PC-9 (cell line): ENCODE data around the gene DPYSL5. TPM values are rescaled to one million over a fixed set of nuclear protein-coding genes. Genes with fewer than 3 reads are reported as not detected.

Source experiments
- BruUV-seq: library from RNA; stranded (reverse); fragments of 400-500 nt; replicated peaks from 2 replicates; lab custom pipeline; 2021; lab: Mats Ljungman, UMichigan
- CTCF ChIA-PET: fragments of 300-600 bp; sonication (Branson Sonifier 250); formaldehyde crosslinking; loops from one replicate; lab custom pipeline; 2022; ENCODE audit warnings: antibody characterized with exemption; lab: Charles Lee
- POLR2A ChIA-PET: fragments of 300-600 bp; sonication (Branson Sonifier 250); formaldehyde crosslinking; loops from one replicate; lab custom pipeline; 2022; ENCODE audit warnings: antibody characterized with exemption; ENCODE audit not compliant: unreplicated experiment; lab: Charles Lee
- DNase-seq, 2 experiments: peaks; one replicate each; pipeline versions ENCODE4 v3.0.0 to v3.0.0-alpha.2; 2015 to 2022; ENCODE audit warnings: mixed read lengths in 1 of 2
- H2AFZ ChIP-seq: fragments of 200-600 bp; sonication (generic); 2 replicates; pipeline ENCODE4 v1.8.1; 2017; ENCODE audit warnings: antibody characterized with exemption
- H3F3A ChIP-seq: fragments of 200-600 bp; sonication (generic); 2 replicates; pipeline ENCODE4 v1.8.1; 2017; ENCODE audit warnings: antibody characterized with exemption, mild to moderate bottlenecking, low read depth; ENCODE audit not compliant: insufficient read depth
- H3K27ac ChIP-seq: fragments of 200-600 bp; sonication (generic); 2 replicates; pipeline ENCODE4 v1.6.1; 2016; ENCODE audit warnings: mixed run types
- H3K27me3 ChIP-seq: fragments of 200-600 bp; sonication (generic); 2 replicates; pipeline ENCODE4 v1.6.1; 2016; ENCODE audit warnings: low read depth, mixed run types; ENCODE audit not compliant: insufficient read depth
- H3K36me3 ChIP-seq: fragments of 200-600 bp; sonication (generic); 2 replicates; pipeline ENCODE4 v1.6.1; 2016; ENCODE audit warnings: low read depth, mixed run types
- H3K4me1 ChIP-seq: fragments of 200-600 bp; sonication (generic); replicated peaks from 2 replicates; pipeline ENCODE4 v1.6.1; 2016; ENCODE audit warnings: mixed run types; ENCODE audit not compliant: insufficient read depth
- H3K4me2 ChIP-seq: fragments of 200-600 bp; sonication (generic); 2 replicates; pipeline ENCODE4 v1.6.1; 2017; ENCODE audit warnings: mixed run types
- H3K4me3 ChIP-seq: fragments of 200-600 bp; sonication (generic); 2 replicates; pipeline ENCODE4 v1.6.1; 2016; ENCODE audit warnings: mixed run types
- H3K79me2 ChIP-seq: fragments of 200-600 bp; sonication (generic); 2 replicates; pipeline ENCODE4 v1.6.1; 2017; ENCODE audit warnings: low read depth, mixed run types
- H3K9me2 ChIP-seq: fragments of 200-600 bp; sonication (generic); 2 replicates; pipeline ENCODE4 v1.8.1; 2017; ENCODE audit warnings: mild to moderate bottlenecking; ENCODE audit not compliant: insufficient read depth
- H3K9me3 ChIP-seq: fragments of 200-600 bp; sonication (generic); 2 replicates; pipeline ENCODE4 v1.8.1; 2016; ENCODE audit warnings: low read depth; ENCODE audit not compliant: insufficient read depth
- H4K20me1 ChIP-seq: fragments of 200-600 bp; sonication (generic); 2 replicates; pipeline ENCODE4 v1.8.1; 2017; ENCODE audit not compliant: insufficient read depth
- CTCF ChIP-seq: fragments of 200-600 bp; sonication (generic); conservative IDR thresholded peaks from 2 replicates; pipeline ENCODE4 v1.6.1; 2017; ENCODE audit warnings: mixed run types, antibody characterized with exemption, mild to moderate bottlenecking, moderate library complexity
- EZH2 ChIP-seq: fragments of 200-600 bp; sonication (generic); IDR thresholded peaks from 2 replicates; pipeline ENCODE4 v1.8.0; 2017; ENCODE audit warnings: antibody characterized with exemption, low read depth
- intact Hi-C: fragments of 100-400 bp; cut with micrococcal nuclease; formaldehyde crosslinking; loops from one replicate; pipeline ENCODE4 v1.10.0; 2022; ENCODE audit not compliant: unreplicated experiment
- total RNA-seq: library from RNA; stranded (reverse); gene quantifications from 2 replicates; pipeline ENCODE4 v1.2.3, GENCODE V29; 2021

Gene DPYSL5
- total RNA-seq, 1 experiment from 2014 or later: not detected

GRCh38 chr2:26838121-26838906 is 9.6 kb upstream of the DPYSL5 start:
- no peaks in the 10 kb centered on the region for H3K36me3 ChIP-seq
- no peaks in the 10 kb centered on the region for H3K9me3 ChIP-seq
- CTCF ChIA-PET: no interaction called here
- peak in 1 of 2 experiments; percentile 44 for DNase-seq
- TF ChIP-seq CTCF (no peak), EZH2 (no peak)
- intact Hi-C loops: no loop called here
- peaks cover 46% of the 10 kb centered on the region; the same call in 1 of the 2 replicates for H3K27me3 ChIP-seq
- BruUV-seq: no TSS peak
- no peak overlapping the region for H3K4me2 ChIP-seq
- H2AFZ ChIP-seq: no peak overlapping the region
- POLR2A ChIA-PET: no interaction called here
- no peaks in the 10 kb centered on the region for H3K9me2 ChIP-seq
- H3K27ac ChIP-seq: no peak overlapping the region
- H4K20me1 ChIP-seq: peaks cover 3% of the 10 kb centered on the region; the same call in 1 of the 2 replicates
- H3K79me2 ChIP-seq: no peaks in the 10 kb centered on the region
- H3K4me1 ChIP-seq: no peaks in the 10 kb centered on the region
- H3F3A ChIP-seq: no peaks in the 10 kb centered on the region
- H3K4me3 ChIP-seq: no peak overlapping the region

- no peak for TF ChIP-seq EZH2
- TF ChIP-seq CTCF: peak; percentile 46; the same call in 1 of the 2 replicates
- no peaks in the 10 kb centered on the region for H3K79me2 ChIP-seq
These were observed 6.9 kb upstream of the DPYSL5 start for GRCh38 chr2:26840937-26841610.

GRCh38 chr2:26843041-26843440 is 4.9 kb upstream of the DPYSL5 start:
- TF ChIP-seq EZH2 (no peak), CTCF (no peak)
- no peaks in the 10 kb centered on the region for H4K20me1 ChIP-seq
- ChIA-PET POLR2A (no interaction called here), CTCF (interaction anchor here (0.6 to 0.7 kb wide), 2 partner anchors 62 to 481 kb away, joined by 3 to 5 read pairs; no protein-coding TSS in a partner anchor)
- H3K9me3 ChIP-seq: no peaks in the 10 kb centered on the region
- H3K27me3 ChIP-seq: peaks cover 30% of the 10 kb centered on the region
- no peaks in the 10 kb centered on the region for H3K36me3 ChIP-seq
- no peak overlapping the region for H2AFZ ChIP-seq
- H3K4me2 ChIP-seq: no peak overlapping the region
- no peak for DNase-seq
- H3K4me1 ChIP-seq: no peaks in the 10 kb centered on the region
- no peak overlapping the region for H3K4me3 ChIP-seq
- H3K27ac ChIP-seq: no peak overlapping the region
- no TSS peak for BruUV-seq
- no peaks in the 10 kb centered on the region for H3K9me2 ChIP-seq
- H3F3A ChIP-seq: no peaks in the 10 kb centered on the region
- H3K79me2 ChIP-seq: no peaks in the 10 kb centered on the region
- intact Hi-C loops: loop anchor here (10.0 kb wide), 1 partner anchor 238 kb away; no protein-coding TSS in a partner anchor

More at GRCh38 chr2:26840937-26841610, 6.9 kb upstream of the DPYSL5 start:
- no peaks in the 10 kb centered on the region for H4K20me1 ChIP-seq
- no peak for DNase-seq
- intact Hi-C loops: loop anchor here (10.0 kb wide), 1 partner anchor 236 kb away; no protein-coding TSS in a partner anchor
- ChIA-PET POLR2A (interaction anchor here (0.7 kb wide), 1 partner anchor 675 kb away, joined by 5 read pairs; no protein-coding TSS in a partner anchor), CTCF (interaction anchor here (0.7 kb wide), 1 partner anchor 10 kb away, joined by 6 read pairs; no protein-coding TSS in a partner anchor)
- no peak overlapping the region for H3K4me2 ChIP-seq
- H3K27ac ChIP-seq: no peak overlapping the region
- no peaks in the 10 kb centered on the region for H3K4me1 ChIP-seq
- BruUV-seq: no TSS peak
- H3K9me2 ChIP-seq: no peaks in the 10 kb centered on the region
- H3K27me3 ChIP-seq: peaks cover 48% of the 10 kb centered on the region
- H3F3A ChIP-seq: no peaks in the 10 kb centered on the region
- no peak overlapping the region for H3K4me3 ChIP-seq
- no peaks in the 10 kb centered on the region for H3K36me3 ChIP-seq
- no peaks in the 10 kb centered on the region for H3K9me3 ChIP-seq
- H2AFZ ChIP-seq: no peak overlapping the region
